GM19468 (cell line): ENCODE data around the gene NEURL4.

Experiments
- ATAC-seq: cut with Tn5 transposase; IDR thresholded peaks from one replicate; pipeline ENCODE4 v1.9.1; 2021; ENCODE audit warnings: mild to moderate bottlenecking, moderate library complexity, moderate number of reproducible peaks; ENCODE audit not compliant: unreplicated experiment; ENCODE audit errors: extremely low read depth

NEURL4 gene

DNA sequence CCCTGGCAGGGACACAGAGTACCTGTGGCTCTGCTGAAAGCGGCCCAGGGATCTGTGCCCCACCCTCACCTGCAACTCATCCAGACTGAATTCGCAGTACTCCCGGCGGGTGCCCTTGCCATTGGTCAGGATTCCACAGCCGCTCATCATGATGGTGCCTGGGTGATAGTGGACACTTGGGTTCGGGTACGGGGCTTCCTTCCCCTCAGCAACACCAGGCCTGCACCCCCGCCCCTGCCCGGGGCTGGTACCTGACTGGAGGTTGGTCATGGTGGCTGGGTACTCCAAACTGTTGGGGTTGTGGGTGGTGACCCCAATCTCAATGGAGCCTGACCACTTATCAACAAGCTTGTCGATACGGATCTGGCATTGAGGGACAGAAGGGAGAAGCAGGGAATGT, 2.9 kb downstream of the NEURL4 start:
- no peak for ATAC-seq

DNA sequence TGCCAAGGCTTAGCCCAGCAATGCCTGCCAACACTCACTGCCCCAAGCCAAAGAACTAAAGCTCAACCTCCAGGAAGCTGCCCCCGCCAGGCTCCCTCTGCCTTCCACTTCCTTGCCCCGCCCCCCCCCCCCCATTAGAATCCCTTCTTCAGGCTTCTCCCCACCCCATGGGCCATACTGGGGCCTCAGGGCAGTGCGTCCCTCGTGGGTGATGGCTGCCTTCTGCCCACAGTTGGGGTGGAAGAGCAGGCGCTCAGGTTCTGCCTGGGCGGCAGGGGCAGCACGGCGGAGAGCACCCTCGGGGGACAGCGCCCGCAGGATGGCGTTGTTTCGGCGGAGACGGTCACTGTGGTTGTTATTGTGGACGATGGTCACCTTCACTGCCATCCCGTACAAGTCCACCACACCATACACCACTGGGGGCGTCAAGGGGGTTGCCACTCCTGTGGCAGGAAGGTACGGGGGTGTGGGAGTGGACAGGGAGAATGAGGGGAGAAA, 4.1 kb downstream of the NEURL4 start:
- no peak for ATAC-seq

DNA sequence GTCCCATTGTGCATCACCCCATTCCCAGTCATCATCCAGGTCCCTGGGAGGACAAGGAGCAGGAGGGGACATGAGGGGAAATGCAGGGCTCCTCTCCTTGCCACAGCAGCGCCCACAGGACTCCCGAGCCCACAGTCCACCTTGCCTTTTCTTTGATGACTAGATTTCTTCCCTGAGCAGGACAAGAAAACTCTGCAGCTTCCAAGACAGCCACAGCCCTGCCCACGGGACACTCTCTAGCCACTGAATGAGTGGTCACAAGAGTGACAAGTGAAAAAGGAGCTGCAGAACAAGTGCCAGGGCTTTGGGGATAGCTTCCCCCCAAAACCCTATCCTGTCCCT, 4.7 kb downstream of the NEURL4 start:
- no peak for ATAC-seq

DNA sequence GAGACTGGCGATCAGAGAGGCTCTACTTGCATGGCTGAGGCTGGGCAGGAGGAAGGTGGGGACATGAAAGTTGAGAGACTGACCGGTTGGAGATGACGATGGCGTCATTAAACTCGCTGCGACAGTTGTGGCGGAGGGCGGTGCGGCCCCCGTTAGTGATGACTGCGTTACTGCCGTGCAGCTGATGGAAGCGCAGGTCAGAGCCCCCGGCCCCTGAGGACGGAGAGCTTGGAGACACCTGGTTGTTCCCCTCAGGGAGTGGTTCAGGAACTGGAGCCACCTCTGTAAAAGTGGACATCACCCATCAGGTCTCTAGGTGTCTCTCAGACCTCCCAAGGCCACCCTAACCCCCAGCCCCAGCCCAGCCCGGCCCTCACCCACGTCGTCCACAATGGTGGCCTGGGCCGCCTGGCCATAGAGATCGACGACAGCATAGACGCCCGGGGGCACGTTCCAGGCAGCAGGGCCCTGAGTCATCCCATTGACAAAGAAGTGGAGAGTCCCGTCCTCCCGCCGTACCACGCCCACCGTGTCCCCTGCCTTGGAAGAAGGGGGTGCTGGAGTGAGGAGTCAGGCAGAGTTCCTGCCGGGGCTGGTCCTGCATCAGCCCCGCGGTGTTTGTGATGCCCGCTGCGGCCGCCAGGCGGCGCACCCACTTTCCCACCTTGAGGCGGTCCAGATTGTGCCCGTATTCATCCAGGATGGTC, 5.3 kb downstream of the NEURL4 start:
- no peak for ATAC-seq

DNA sequence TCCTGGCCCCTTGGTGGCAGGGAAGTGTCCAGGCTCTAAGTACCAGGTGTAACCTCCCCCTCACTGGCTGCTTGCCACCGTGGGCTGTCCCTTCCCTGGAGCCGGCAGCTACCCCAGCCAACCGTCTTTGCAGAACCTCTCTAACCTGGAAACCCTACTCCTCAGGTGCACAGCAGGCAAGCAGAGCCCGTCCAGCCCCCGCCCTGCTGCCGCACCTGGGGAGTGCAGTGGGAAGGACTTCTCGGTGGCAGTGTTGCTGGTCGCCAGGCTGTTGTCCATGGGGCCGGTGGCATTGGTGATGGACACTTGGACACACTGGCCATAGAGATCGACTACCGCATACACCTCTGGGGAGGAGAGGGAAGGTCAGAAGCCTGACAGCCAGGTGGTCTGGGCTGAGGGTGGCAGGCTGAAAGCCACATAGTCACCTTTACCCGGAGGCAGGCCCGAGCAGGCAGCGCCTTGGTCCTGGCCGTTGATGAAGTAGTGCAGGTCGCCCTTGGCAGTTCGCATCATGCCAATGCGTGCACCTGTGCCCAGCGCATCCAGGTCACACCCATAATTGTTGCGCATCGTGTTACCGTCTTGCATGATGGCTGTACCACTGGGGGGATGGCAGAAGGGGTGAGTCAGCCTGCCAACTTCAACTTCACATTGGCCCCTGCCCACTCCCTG, 6.5 kb downstream of the NEURL4 start:
- no peak for ATAC-seq

DNA sequence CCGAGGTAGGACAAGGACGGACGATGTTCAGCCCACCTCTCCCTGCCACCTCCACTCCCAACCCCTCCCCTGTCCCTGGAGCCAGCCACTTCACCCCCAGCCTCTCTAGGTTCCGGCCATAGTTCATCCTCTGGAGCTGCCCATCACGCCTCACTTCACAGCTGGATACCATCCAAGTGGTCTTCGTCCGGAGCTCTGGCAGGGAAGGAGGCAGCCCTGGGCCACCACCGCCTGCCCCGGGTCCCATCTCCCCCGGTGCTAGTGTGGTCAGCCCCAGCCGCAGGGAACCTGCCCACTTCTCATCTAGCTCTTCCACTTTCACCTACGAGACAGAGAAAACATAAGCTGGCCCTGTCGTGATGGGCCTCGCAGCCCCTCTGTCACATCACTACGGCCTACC, 7.7 kb downstream of the NEURL4 start:
- ATAC-seq = no peak

DNA sequence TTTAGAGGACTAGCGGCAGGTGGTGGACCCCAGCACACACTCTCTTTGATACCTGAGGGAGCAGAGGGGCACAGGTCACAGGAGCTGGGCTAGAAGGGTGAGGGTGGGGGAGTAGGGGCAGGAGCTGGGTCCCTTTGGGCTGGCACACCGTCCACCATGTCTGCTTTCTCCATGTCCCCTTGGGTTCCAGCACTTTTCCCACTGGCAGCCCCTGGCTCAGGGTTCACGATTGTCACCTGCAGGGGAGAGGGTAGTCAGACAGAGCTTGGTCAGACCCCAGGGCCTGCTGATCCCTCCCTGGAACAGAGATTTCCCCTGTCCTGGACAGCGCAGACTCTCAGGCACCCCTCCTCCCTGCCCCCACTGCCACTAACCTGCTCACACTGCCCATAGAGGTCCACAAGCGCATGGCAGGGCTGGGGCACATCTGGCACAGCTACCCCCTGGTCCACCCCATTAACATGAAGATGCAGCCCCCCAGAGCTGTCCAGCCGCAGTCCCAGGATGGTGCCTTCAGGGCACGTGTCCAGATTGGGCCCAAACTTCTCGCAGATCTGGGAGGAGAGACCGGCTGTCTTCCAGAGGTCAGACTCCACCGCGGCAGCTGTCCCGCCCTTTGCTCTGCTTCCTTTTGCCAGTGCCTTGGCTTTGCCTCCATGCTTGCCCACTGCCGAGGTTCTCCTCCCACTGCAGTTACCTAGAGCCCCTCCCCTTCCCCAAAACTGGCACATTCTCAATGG, 10.8 kb downstream of the NEURL4 start:
- no peak for ATAC-seq

DNA sequence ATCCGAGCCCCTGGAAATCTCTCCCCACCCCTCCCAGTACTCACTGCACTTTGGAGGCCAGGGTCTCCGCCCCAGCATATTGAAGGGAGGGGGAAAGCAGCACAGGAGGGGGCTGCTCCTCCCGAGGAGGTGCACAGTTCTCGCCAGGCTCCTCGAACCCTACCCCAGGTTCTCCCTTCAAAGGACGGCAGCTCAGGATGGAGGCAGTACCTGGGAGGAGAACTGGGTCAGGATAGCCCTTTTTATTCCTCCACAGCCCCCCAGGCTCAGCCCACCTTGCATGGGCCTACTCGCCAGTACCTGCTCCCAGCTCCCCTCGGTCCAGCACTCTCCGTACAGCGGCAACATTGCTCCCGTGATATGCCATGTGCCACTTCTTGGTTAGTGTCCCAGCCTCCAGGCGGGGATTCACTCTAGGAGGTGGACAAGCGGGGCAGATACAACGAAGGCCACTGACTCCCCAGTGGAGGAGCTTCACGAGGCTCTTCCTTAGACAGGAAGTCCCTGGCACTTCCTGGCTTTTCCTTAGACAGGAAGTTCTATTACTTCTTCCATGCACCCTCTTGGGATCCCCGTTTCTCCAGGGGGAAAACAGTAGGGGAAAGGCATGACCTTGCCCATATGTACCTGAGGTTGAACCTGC, 11.9 kb downstream of the NEURL4 start:
- no peak for ATAC-seq

DNA sequence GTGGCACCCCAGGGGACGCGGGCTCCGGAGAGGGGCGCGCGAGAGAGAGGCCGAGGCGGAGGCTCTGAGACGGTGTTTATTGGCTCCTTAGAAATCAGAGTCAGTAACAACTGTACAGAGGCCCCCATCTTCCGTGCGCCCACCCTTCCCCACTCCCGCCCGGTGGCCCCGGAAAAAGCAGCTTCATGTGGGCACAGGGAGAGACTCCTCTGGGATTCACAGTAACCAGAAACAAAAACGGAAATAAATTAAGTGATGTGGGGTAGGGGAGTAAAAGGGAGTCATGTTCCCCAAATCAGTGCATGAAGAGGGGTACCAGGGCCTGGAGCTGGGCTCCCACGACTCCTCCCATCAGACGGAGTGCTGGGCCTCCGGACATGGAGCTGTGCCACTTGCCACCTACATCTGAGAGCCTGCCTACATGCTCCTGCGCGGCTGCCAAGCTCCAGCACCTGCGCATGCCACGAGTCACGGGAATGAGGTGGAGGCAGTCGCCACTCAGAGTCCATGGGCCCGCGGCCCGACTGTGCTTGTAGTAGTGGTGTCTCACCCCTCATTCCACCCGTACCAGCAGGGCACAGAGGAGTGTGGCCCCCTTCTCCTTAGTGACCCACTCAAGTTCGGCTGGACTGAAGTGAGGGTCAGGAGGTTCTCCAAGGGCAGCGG, 13.4 kb downstream of the NEURL4 start:
- no peak for ATAC-seq

DNA sequence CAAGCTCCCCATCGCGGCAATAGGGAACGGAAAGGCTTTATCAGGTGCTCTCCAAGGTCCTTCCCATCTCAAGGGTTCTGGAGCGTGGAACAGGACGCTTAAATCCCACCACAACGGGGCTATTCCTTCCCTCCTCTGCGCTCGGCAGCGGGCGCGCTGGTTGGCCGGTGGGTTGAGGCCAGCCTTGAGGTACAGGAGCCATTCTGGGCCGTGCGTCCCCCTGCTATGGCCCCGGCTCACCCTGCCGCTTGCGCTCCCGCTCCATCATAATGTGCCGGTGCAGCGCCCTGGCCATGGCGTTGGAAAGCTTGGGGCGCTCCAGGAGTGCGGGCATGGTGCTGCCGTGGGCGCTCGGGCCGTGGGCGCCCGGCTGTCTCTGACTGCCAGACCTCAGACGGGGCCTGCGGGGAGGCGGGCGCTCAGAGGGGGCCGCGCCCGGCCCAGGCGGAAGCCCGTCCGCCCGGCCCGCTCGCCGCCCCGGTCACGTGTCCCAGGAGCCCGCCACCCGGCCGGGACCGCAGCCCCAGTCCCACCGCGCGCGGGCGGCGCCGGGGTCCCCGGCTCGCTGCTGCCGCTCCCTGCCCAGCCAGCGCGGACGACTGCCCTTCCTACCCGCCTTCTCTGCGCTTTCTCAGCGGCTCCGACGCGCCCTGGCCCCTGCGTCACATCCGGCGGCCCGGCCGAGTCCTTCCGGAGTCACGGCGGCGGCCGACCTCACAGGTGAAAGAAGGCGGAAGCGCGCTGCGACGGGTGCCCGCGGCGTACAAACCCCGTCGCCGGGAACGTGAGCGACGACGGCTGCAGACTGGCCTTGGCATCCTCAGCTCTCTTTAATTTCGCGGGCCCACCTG, 14.2 kb downstream of the NEURL4 start, which contains the start of gene GPS2:
TSS of gene GPS2 (minus strand) at position 642 of the 851 bp plus-strand sequence. CDS start at position 334, 308 bp downstream.
- no peak for ATAC-seq

DNA sequence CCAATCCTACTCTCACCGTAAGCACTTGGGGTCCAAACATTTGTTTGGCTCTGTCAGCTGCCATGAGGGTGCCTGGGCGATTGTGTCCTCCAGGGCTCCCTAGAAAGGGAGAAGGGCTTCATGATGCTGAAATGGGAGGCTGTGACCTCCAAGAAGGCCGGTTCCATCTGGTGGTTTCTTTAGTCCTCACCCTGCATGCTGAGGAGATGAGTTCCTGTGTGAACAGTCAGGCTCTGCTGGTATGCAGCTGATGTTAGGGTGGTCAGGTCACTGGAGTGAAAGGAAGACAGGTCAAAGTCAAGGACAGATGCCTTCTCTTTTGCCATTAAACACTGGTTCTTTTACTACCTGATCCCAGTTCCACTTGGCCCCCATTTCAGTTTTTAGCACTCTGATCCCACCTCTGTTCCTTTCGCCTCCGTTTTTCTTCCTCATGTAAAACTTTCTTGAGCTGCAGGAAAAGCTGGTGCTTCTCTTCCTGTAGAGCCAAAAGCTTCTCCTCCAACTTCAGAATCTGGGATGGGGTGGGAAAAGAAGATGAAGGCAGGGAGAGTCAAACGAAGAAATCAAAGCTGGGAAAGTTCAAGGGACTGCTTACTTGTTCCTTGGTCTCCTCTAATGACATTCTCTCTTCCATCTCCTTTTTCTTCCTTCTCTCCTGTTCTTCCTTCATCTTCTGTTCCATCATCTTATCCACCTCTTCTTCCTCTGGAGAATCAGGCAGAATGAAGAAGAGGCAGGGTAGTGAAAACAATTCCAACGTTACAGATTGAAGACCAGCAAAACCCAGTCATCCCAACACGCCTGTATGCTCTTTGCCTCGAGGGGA, 15.0 kb downstream of the NEURL4 start:
- no peak for ATAC-seq

DNA sequence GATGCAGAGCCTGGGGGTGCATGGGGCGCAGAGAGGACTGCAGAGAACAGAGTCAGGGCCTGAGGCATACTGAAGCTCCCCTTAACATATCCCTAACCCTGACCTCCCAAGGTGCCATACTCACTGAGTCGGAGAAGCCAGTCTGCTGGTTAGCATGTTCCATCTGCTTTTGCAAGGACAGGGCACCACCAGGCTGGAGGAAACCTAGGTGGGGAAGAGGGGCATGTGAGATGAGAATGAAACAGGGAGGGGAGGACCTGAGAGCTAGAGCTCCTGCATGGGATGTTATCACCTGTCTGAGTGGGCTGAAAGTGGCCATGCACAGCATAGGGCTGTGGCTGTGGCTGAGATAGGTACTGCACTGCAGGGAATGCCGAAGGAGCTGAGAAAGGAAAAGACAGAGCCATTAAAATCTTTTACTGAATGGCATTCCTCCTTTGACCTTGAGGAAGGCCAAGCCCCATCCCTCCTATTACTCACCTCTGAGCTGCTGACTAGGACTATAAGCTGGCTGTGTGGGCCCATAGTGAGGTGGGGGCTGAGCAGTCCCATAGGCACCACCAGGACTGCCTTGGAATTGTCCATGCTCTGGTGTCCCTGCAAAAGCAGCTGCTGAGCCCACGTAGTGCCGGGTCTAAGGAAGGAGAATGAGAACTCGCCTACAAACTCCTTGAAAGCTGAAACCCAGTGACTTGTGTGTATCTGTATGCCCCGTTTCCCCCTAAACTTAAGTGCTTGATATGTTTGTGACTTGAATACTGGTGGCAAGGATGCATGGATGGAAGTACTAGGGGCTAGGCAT, 15.8 kb downstream of the NEURL4 start:
- ATAC-seq = no peak

DNA sequence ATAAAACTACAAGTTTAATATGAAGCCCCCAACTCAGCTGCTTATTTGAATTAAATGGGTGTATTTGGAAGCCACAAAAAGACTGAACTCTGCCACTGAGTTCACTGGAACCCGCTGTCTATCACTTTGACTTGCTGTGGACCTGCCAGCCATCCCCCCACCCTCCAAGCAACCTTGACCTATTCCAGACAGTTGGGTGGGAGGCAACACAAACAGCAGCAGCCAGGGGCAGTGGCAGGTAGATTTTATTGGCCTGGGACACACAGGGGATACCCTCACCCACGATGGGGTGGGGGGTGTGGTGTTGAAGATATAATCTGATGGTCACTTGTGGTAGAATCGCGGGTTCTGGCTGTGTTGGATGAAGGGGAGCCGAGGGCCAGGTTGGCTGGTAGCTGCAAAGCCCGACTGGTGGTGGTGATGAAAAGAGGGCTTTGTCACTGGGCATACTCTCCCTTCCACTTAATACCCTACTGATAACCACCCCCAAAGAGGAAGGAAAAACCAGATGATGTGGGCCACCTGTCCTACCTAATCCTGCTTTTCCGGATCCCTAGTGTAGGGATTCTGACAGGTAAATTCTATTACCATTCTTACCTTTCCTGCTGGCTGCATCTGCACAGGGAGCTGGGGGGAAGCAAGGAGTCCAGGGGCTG, 16.6 kb downstream of the NEURL4 start:
- ATAC-seq = no peak

DNA sequence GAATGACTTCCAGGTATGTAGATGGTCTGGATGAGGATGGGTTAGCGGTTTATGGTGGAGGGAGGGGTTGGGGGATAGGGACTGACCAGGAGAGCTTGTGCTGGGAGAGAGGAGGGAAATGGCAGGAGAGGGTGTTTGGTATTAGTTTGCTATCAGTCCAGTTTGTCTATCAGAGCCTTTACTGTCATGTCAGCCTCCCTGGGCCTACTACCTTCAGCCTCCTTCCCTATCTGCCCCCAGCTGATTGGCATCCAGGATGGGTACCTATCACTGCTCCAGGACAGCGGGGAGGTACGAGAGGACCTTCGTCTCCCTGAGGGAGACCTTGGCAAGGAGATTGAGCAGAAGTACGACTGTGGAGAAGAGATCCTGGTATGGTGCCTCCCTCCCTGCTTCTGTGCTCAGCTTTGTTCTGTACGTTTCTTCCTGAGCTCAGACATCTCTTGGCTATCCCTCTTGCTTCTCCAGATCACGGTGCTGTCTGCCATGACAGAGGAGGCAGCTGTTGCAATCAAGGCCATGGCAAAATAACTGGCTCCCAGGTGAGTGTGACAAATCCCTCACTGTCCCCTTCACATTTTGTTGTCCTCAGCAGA, 17.9 kb downstream of the NEURL4 start:
- no peak for ATAC-seq

DNA sequence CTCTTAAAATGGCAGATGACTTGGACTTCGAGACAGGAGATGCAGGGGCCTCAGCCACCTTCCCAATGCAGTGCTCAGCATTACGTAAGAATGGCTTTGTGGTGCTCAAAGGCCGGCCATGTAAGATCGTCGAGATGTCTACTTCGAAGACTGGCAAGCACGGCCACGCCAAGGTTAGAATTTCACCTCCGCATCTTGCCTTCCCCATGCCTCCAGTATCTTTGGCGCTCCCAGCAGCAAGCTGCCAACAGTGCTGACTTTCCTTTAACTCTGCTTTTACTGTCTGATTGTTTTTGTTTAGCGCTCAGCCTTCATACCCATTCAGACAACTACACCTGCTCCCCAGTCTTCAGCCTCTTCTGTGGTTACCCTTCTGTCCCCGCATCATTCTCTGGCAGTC, 19.5 kb downstream of the NEURL4 start:
- ATAC-seq = no peak

DNA sequence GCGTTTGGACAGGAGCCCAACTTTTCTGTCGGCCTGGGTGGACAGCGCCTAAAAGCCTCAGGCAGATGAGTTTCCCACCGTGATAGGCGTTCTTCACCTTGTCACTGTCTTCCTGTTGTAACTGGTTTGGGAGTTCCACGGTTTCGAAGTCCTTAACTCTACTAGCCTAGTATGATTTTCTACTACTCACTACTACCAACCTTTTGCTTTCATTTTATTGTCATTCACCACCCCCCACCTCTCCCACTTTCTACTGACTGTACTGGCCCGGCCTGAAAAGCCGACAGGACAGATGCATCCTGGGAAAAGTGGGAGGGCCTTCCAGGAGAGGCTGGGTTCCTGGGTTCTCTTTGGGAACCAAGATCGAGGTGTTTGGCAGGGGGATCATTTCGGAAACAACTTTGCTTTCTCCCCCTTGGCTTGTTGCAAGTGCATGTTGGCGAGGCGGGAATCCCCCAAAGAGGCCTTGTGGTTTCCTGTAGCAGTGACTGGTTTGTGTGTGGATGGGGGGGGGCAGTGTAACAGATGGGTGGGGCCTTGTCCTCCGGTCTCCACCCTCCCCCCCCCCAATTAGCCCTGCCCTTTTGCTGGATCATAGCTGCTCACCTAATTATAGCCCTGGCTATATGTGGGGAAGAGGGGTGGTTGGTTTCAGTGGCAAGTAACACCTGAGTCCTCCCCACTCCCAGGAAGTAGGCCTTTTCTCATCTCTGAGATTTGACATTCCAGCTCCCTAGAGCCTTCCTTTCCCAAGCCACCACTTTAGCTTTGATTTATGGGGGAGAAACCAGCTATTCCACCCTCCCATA, 20.3 kb downstream of the NEURL4 start:
- no peak for ATAC-seq
